SK-N-SH (cell line): ENCODE measurements around the gene ZNF487.

Experiments used
- CTCF ChIP-seq: fragments of 200-600 bp; sonication (generic); IDR thresholded peaks from 2 replicates; pipeline ENCODE4 v1.6.1; 2017; ENCODE audit warnings: antibody characterized with exemption, mild to moderate bottlenecking, moderate library complexity
- ELF1 ChIP-seq: IDR thresholded peaks from 2 replicates; pipeline ENCODE4 v1.4.0; 2012
- GABPA ChIP-seq: IDR thresholded peaks from 2 replicates; pipeline ENCODE4 v1.4.0; 2012; ENCODE audit warnings: low read depth, mild to moderate bottlenecking
- GATA2 ChIP-seq: sonication (generic); formaldehyde crosslinking; IDR thresholded peaks from 2 replicates; pipeline ENCODE4 v1.5.0; 2020; ENCODE audit warnings: mild to moderate bottlenecking, missing genetic modification reagents
- POLR2AphosphoS5 ChIP-seq: IDR thresholded peaks from 2 replicates; pipeline ENCODE4 v1.6.1; 2012; ENCODE audit warnings: low read depth, low read length
- TAF1 ChIP-seq: IDR thresholded peaks from 2 replicates; pipeline ENCODE4 v1.6.1; 2012; ENCODE audit warnings: low read depth, mild to moderate bottlenecking, low read length, moderate library complexity, borderline replicate concordance
- YY1 ChIP-seq: IDR thresholded peaks from 2 replicates; pipeline ENCODE4 v1.4.0; 2012; ENCODE audit warnings: low read depth, mild to moderate bottlenecking
- TF ChIP-seq, protein P1 (sequence below): IDR thresholded peaks from 2 replicates; pipeline ENCODE4 v1.4.0; 2012; ENCODE audit warnings: low read depth

- TF ChIP-seq CTCF (no peak), TAF1 (no peak), ELF1 (no peak), GABPA (no peak), YY1 (no peak), GATA2 (no peak), POLR2AphosphoS5 (no peak)
- TF ChIP-seq, protein P1, sequence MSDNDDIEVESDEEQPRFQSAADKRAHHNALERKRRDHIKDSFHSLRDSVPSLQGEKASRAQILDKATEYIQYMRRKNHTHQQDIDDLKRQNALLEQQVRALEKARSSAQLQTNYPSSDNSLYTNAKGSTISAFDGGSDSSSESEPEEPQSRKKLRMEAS = no peak
Measured at GRCh38 chr10:43448742-43449141, 11.8 kb downstream of the ZNF487 start.
